Stomach (tissue), 4 donors: ENCODE results near the gene NPY5R.

Experiments
- EP300 ChIP-seq: sonication (generic); formaldehyde crosslinking; IDR thresholded peaks from one replicate; pipeline ENCODE4 v1.6.1; 2017; ENCODE audit warnings: antibody characterized with exemption
- TF ChIP-seq, protein P1 (sequence below), 7 experiments: fragments of 450-650 bp in 4 of 7; fragments of 200-600 bp in 3 of 7; sonication (generic) in 3 of 7; IDR thresholded peaks; one replicate each; pipeline ENCODE4 v1.5.1; 2016 to 2019; ENCODE audit warnings: antibody characterized with exemption in 7 of 7, control low read depth in 2 of 7, mild to moderate bottlenecking in 1 of 7

DNA sequence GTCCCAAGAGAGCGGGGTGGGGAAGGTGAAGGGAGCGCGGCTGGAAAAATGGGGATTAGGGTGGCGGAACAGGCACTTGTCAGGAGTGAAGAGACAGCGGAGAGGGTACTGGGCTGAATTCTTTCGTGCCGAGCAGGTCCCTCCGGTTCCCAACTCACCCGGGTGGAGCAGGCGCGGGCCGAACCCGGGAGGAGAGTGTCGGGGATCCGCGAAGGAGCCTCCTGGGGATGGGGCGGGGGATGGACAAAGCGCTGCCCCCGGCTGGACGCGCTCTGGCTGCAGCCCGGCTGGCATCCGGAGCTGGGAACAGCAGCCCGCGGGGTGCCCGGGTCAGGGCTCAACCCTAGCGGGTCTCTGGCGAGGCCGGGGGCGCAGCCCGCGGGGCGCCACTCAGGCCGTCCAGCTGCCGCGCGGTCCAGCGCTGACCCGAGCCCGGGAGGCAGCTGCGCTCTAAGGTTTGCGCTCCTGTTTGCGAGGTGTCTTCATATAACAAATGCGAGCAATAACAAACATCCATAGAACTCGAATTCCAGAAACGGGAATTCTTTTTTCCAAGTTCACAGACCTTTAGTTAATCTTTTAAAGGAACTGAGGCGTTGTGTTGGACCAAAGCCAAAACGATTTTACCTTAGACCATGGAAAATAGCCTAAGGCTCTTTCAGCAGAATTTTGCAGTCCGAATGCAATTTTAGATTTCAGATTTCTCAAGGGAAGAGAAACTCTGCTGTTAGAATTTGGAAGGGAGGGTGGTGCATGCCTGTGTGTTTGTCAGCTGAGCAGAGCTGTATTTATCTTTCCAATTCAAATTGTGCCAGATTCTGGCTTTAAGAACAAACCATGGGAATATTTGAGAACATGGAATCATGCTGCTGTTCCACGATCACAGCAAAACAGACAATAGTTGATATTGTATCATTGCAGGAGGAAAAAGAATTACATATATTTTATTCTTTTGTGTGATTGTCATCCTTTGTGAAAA, 744 bp downstream of the NPY5R start:
- TF ChIP-seq EP300, result no peak
- TF ChIP-seq, protein P1, sequence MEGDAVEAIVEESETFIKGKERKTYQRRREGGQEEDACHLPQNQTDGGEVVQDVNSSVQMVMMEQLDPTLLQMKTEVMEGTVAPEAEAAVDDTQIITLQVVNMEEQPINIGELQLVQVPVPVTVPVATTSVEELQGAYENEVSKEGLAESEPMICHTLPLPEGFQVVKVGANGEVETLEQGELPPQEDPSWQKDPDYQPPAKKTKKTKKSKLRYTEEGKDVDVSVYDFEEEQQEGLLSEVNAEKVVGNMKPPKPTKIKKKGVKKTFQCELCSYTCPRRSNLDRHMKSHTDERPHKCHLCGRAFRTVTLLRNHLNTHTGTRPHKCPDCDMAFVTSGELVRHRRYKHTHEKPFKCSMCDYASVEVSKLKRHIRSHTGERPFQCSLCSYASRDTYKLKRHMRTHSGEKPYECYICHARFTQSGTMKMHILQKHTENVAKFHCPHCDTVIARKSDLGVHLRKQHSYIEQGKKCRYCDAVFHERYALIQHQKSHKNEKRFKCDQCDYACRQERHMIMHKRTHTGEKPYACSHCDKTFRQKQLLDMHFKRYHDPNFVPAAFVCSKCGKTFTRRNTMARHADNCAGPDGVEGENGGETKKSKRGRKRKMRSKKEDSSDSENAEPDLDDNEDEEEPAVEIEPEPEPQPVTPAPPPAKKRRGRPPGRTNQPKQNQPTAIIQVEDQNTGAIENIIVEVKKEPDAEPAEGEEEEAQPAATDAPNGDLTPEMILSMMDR (IDR thresholded peaks at IDR 0.05), result no peak
